ENCODE results near the gene EN2. TPM values are rescaled to one million over a fixed set of nuclear protein-coding genes. Genes with fewer than 3 reads are reported as not detected.

The EN2 gene
- total RNA-seq, 2 donors from 2014 or later = not detected

DNA sequence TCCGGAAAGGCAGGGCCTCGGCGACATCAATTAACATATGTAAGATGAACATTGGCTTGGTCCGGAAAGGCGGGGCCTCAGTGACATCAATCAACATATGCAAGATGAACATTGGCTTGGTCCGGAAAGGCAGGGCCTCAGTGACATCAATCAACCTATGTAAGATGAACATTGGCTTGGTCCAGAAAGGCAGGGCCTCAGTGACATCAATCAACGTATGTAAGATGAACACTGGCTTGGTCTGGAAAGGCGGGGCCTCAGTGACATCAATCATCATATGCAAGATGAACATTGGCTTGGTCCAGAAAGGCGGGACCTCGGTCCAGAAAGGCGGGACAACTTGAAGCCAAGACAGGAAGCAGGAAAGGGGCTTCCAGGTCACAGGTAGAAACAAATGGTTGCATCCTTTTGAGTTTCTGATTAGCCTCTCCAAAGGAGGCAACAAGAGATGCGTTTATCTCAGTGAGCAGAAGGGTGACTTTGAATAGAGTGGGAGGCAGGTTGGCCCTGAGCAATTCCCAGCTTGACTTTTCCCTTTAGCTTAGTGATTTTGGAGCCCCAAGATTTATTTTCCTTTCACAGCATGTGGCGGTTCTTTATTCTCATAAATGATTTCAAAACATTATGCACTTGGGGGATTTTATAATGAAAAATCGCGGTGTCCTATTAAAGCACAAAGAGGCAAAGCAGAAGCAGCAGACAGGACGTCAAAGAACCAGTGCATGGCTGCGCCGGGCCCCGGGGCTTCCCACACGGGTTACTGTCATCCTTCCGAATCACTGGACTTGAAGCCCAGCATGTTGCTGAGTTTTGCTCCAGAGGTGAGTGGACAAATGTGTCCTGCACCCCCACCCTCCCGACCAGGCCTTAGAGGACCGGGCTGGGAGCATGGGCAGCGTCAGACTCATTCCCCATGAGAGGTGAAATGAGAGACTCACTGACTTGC lies 43.1 kb upstream of the EN2 start:
- peak; percentile 60 for DNase-seq
- Mint-ChIP-seq H3K9me3 (no peaks in the 10 kb centered on the region), H3K36me3 (ENCODE audit: low read depth) (no peaks in the 10 kb centered on the region), H3K27ac (no peak overlapping the region), H3K4me1 (peaks cover 5% of the 10 kb centered on the region), H3K27me3 (ENCODE audit: insufficient read depth) (peaks cover 46% of the 10 kb centered on the region), H3K4me3 (no peak overlapping the region)
- WGBS, 2 experiments (ENCODE audit: insufficient coverage in 1 of 2, insufficient read length in 1 of 2) = 91 to 92% methylated on average over 17 to 24 of the region's 24 CpGs
- Histone ChIP-seq H3K4me1 (ENCODE audit: control insufficient read depth, insufficient read depth, low read length) (no peaks in the 10 kb centered on the region), H3K27me3 (ENCODE audit: control insufficient read depth, insufficient read depth, low read length, poor library complexity, severe bottlenecking) (peaks cover 24% of the 10 kb centered on the region), H3K9me3 (ENCODE audit: control insufficient read depth, low read length) (no peaks in the 10 kb centered on the region), H3K4me3 (ENCODE audit: low read length) (no peak overlapping the region), H3K36me3 (ENCODE audit: control insufficient read depth, insufficient read depth, low read length) (no peaks in the 10 kb centered on the region), H3K27ac (ENCODE audit: low read depth, low read length) (no peak overlapping the region), H3K9ac (ENCODE audit: extremely low read depth, low read length, poor library complexity, severe bottlenecking) (no peak overlapping the region)
- TF ChIP-seq, protein P1, sequence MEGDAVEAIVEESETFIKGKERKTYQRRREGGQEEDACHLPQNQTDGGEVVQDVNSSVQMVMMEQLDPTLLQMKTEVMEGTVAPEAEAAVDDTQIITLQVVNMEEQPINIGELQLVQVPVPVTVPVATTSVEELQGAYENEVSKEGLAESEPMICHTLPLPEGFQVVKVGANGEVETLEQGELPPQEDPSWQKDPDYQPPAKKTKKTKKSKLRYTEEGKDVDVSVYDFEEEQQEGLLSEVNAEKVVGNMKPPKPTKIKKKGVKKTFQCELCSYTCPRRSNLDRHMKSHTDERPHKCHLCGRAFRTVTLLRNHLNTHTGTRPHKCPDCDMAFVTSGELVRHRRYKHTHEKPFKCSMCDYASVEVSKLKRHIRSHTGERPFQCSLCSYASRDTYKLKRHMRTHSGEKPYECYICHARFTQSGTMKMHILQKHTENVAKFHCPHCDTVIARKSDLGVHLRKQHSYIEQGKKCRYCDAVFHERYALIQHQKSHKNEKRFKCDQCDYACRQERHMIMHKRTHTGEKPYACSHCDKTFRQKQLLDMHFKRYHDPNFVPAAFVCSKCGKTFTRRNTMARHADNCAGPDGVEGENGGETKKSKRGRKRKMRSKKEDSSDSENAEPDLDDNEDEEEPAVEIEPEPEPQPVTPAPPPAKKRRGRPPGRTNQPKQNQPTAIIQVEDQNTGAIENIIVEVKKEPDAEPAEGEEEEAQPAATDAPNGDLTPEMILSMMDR (conservative IDR thresholded peaks at IDR 0.05) = no peak

GRCh38 chr7:155416646-155417380 lies 41.1 kb upstream of the EN2 start:
- H3K36me3 Mint-ChIP-seq (ENCODE audit: low read depth) = no peaks in the 10 kb centered on the region
- Histone ChIP-seq H3K9me3 (ENCODE audit: control insufficient read depth, low read length) (no peaks in the 10 kb centered on the region), H3K9ac (ENCODE audit: extremely low read depth, low read length, poor library complexity, severe bottlenecking) (no peak overlapping the region), H3K36me3 (ENCODE audit: control insufficient read depth, insufficient read depth, low read length) (no peaks in the 10 kb centered on the region), H3K4me1 (ENCODE audit: control insufficient read depth, insufficient read depth, low read length) (no peaks in the 10 kb centered on the region), H3K4me3 (ENCODE audit: low read length) (no peak overlapping the region), H3K27me3 (ENCODE audit: control insufficient read depth, insufficient read depth, low read length, poor library complexity, severe bottlenecking) (peaks cover 31% of the 10 kb centered on the region), H3K27ac (ENCODE audit: low read depth, low read length) (no peak overlapping the region)
- no peak for DNase-seq
- H3K4me3 Mint-ChIP-seq = no peak overlapping the region
- peaks cover 44% of the 10 kb centered on the region for H3K27me3 Mint-ChIP-seq (ENCODE audit: insufficient read depth)
- H3K4me1 Mint-ChIP-seq = peaks cover 4% of the 10 kb centered on the region
- TF ChIP-seq, protein P1 (conservative IDR thresholded peaks at IDR 0.05) = no peak
- 94 to 95% methylated on average over 13 to 17 of the region's 17 CpGs for WGBS, 2 experiments (ENCODE audit: insufficient coverage in 1 of 2, insufficient read length in 1 of 2)
- H3K9me3 Mint-ChIP-seq = no peaks in the 10 kb centered on the region
- no peak overlapping the region for H3K27ac Mint-ChIP-seq

GRCh38 chr7:155418304-155418703 lies 39.6 kb upstream of the EN2 start:
- Histone ChIP-seq H3K9me3 (ENCODE audit: control insufficient read depth, low read length) (no peaks in the 10 kb centered on the region), H3K4me1 (ENCODE audit: control insufficient read depth, insufficient read depth, low read length) (no peaks in the 10 kb centered on the region), H3K9ac (ENCODE audit: extremely low read depth, low read length, poor library complexity, severe bottlenecking) (no peak overlapping the region), H3K27me3 (ENCODE audit: control insufficient read depth, insufficient read depth, low read length, poor library complexity, severe bottlenecking) (peaks cover 16% of the 10 kb centered on the region), H3K36me3 (ENCODE audit: control insufficient read depth, insufficient read depth, low read length) (no peaks in the 10 kb centered on the region), H3K4me3 (ENCODE audit: low read length) (no peak overlapping the region), H3K27ac (ENCODE audit: low read depth, low read length) (no peak overlapping the region)
- 92 to 94% methylated on average over 10 to 12 of the region's 12 CpGs for WGBS, 2 experiments (ENCODE audit: insufficient coverage in 1 of 2, insufficient read length in 1 of 2)
- H3K27ac Mint-ChIP-seq = no peak overlapping the region
- no peaks in the 10 kb centered on the region for H3K9me3 Mint-ChIP-seq
- H3K27me3 Mint-ChIP-seq (ENCODE audit: insufficient read depth) = peaks cover 33% of the 10 kb centered on the region
- peaks cover 4% of the 10 kb centered on the region for H3K4me1 Mint-ChIP-seq
- no peak overlapping the region for H3K4me3 Mint-ChIP-seq
- no peak for DNase-seq
- TF ChIP-seq, protein P1 (conservative IDR thresholded peaks at IDR 0.05) = no peak
- H3K36me3 Mint-ChIP-seq (ENCODE audit: low read depth) = no peaks in the 10 kb centered on the region

Measured in endodermal cell (in vitro differentiated cells).